Epithelial cell of proximal tubule (primary cell): ENCODE measurements around the gene CHD9NB. TPM values are rescaled to one million over a fixed set of nuclear protein-coding genes. Genes with fewer than 3 reads are reported as not detected.

Experiments used
- DNase-seq: peaks from one replicate; pipeline ENCODE4 v3.0.0-alpha.2; 2011; ENCODE audit warnings: low read depth
- H3K4me3 ChIP-seq: 2 replicates; pipeline ENCODE4 v1.5.1; 2011; ENCODE audit warnings: low read depth, mild to moderate bottlenecking, low read length
- total RNA-seq: library from RNA; depleted of rRNA; stranded (reverse); fragments of >200 nt; gene quantifications from 2 replicates; pipeline ENCODE4 v1.2.3, GENCODE V29; 2015
- TF ChIP-seq, protein P1 (sequence below): conservative IDR thresholded peaks from 2 replicates; pipeline ENCODE4 v1.5.1; 2012; ENCODE audit warnings: low read depth, mild to moderate bottlenecking, low read length

The CHD9NB gene
- total RNA-seq, 1 donor from 2014 or later: 1.5 TPM

DNA sequence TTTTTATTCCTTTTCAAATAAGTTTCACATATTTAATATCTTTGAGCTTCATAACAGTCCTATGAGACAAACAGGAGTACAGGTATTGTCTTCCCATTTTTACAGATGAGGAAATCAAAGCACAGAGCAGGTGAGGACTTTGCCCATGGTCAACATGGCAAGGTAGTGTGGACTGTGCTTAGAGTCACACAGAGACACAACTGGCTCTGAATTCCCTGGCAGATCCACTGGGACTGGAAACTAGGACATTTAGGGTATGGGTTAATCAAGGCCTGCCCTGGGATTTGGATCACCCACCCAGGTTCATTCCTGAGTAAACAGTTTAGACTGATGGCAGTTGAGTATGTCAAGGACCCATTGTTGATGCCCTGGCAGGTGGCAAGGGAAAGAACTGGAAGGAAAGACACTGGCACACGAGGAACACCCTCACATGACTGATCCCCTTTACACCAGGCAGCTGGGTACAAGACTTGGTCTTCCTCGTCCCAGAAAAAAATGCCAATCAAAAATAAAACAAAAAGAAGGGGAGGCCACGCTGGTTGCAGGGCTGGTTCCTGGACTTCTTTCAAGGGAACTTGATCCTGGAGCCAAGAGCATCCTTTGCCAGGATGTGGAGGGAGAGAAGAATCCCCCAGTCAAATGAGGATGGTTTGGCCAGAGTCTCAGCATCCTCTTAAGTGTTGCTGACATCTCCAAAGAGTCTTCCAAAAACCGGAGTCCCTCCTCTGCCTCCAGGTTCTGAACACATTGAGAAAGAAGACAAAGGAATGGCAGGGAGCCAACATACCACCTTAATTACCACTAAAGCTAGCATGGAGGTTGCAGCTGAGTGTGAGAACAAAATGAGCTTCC, 37.0 kb upstream of the CHD9NB start:
- no peak for DNase-seq

DNA sequence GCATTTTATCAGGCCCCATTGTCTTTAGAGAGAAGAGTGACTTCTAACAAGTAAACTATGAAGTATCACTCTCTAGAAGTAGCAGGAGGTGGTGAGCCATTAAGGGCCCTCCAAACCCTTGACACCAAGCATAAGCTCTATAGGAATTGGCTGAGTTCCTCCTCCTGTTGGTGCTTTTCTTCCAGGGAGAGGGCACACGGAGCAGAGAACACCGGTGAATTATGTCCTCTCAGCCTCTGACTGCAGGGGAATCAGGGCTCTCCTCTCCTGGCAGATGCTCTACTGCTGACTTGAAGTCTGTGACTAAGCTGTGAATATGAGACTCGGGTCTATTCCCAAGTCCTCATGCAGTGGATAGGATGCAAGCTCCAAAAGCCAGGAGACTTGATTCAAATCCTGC, 34.4 kb upstream of the CHD9NB start:
- TF ChIP-seq, protein P1, sequence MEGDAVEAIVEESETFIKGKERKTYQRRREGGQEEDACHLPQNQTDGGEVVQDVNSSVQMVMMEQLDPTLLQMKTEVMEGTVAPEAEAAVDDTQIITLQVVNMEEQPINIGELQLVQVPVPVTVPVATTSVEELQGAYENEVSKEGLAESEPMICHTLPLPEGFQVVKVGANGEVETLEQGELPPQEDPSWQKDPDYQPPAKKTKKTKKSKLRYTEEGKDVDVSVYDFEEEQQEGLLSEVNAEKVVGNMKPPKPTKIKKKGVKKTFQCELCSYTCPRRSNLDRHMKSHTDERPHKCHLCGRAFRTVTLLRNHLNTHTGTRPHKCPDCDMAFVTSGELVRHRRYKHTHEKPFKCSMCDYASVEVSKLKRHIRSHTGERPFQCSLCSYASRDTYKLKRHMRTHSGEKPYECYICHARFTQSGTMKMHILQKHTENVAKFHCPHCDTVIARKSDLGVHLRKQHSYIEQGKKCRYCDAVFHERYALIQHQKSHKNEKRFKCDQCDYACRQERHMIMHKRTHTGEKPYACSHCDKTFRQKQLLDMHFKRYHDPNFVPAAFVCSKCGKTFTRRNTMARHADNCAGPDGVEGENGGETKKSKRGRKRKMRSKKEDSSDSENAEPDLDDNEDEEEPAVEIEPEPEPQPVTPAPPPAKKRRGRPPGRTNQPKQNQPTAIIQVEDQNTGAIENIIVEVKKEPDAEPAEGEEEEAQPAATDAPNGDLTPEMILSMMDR: no peak
- no peak overlapping the region for H3K4me3 ChIP-seq
- no peak for DNase-seq

More for the DNA sequence above, 37.0 kb upstream of the CHD9NB start:
- H3K4me3 ChIP-seq: no peak overlapping the region
- TF ChIP-seq, protein P1: no peak

DNA sequence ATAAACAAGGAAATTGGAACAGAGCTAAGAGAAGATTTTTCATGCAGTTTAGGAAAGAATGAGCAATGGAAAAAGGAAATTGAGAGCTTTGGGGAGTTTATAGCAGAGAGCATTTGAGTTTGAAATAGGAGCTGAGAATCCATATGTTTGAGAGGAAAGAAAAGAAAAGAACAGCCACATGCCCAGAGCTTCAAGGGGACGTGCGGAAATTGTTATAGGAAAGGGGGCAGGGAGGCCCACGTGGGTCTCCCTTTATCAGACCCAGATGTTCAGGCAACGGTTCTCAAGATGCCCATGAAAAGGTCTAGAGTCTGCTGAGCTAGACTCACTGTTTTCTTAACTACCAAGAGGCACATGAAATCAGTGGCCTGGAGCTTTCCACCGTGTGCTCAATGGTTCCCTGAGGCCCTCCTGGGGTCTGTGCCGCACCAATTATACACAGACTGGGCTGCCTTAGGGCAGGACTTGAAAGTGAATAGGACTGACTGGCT, 33.3 kb upstream of the CHD9NB start:
- DNase-seq: no peak
- TF ChIP-seq, protein P1: no peak
- no peak overlapping the region for H3K4me3 ChIP-seq

DNA sequence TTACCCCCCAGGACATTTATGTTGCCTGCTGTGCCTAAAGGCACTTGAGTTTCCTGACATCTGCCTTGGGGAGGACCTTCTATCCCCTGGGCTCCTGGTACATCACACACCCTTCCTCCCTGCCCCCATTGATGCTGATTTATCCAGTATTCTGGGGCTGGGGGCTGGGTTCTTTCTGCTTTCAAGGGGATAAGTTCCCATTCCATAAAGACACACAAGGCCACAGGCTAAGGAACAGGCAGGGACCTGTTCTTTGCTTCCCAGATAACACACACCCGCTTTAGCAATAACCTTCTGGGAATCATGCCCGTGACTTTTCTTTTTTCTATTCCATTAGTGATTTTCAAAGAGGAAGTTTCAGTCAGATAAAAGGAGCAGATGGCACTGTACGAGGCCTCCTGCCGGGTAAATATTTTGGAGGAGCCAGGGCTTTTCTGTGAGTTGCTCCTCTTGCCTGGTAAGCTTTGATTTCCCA, 32.7 kb upstream of the CHD9NB start:
- DNase-seq: no peak
- TF ChIP-seq, protein P1: no peak
- no peak overlapping the region for H3K4me3 ChIP-seq

DNA sequence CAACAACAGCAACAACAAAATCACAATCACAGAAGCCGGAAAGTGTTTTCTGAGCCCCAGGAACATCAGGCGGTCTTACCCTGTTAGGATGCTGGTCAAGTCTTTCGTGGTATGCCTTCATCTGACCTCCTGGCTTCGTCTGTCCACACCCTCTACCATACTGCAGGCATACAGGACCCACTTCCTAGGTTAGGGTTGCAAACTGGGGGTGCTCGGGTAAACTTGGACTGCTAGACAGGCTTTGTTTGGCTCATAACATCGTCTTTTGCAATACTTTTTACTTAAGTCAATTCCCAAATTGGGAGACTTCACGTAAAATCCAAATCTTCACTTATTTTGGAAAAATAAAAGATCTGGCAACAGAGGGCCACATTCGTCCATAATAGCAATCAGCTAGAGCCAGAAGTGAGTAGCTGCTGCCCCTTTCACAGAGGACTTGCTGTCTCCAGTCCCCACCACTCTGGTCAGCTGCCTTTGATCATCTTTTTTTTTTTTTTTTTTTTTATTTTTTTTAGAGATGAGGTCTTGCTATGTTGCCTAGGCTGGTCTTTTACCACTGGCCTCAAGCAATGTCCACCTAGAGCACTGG, 32.1 kb upstream of the CHD9NB start:
- TF ChIP-seq, protein P1: no peak
- H3K4me3 ChIP-seq: no peak overlapping the region
- no peak for DNase-seq

DNA sequence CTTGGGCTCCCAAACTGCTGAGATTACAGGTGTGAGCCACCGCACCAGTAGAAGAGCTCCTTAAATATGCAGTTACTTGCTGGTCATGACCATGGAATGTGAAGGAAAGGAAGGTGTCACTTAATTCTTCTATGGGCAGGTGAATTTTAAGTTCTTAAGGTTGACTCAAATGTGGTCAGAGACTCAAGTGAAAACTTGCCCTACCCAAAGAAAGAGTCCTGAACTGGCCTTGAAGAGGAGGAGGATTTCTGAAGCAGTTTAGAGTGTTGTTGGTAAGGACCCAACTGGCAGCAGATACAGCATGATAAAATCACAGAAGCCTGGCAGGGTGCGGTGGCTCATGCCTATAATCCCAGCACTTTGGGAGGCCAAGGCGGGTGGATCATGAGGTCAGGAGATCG, 31.4 kb upstream of the CHD9NB start:
- DNase-seq: no peak
- TF ChIP-seq, protein P1: no peak
- no peak overlapping the region for H3K4me3 ChIP-seq
